Loucy (cell line): ENCODE measurements around the gene OLFM4.

Experiments
- H2AFZ ChIP-seq: fragments of 200-600 bp; sonication (generic); 2 replicates; pipeline ENCODE4 v1.6.0; 2016; ENCODE audit warnings: antibody characterized with exemption, mild to moderate bottlenecking, low read length, moderate library complexity
- H3F3A ChIP-seq: fragments of 200-600 bp; 2 replicates; pipeline ENCODE4 v1.6.0; 2016; ENCODE audit warnings: antibody characterized with exemption, low read depth, mild to moderate bottlenecking
- H3K27me3 ChIP-seq: fragments of 200-600 bp; sonication (generic); 2 replicates; pipeline ENCODE4 v1.6.1; 2014; ENCODE audit warnings: low read length, mild to moderate bottlenecking; ENCODE audit not compliant: insufficient read depth, poor library complexity, severe bottlenecking
- H3K36me3 ChIP-seq: fragments of 200-600 bp; sonication (generic); 2 replicates; pipeline ENCODE4 v1.6.1; 2016; ENCODE audit warnings: low read length; ENCODE audit not compliant: insufficient read depth
- H3K4me1 ChIP-seq: fragments of 200-600 bp; sonication (generic); 2 replicates; pipeline ENCODE4 v1.5.1; 2014; ENCODE audit warnings: low read length, mild to moderate bottlenecking; ENCODE audit not compliant: insufficient read depth, poor library complexity, severe bottlenecking
- H3K4me2 ChIP-seq: fragments of 200-600 bp; sonication (generic); 2 replicates; pipeline ENCODE4 v1.6.0; 2014; ENCODE audit warnings: antibody characterized with exemption, low read length, low read depth, mild to moderate bottlenecking; ENCODE audit not compliant: poor library complexity, severe bottlenecking
- H3K4me3 ChIP-seq: fragments of 200-600 bp; sonication (generic); 2 replicates; pipeline ENCODE4 v1.5.1; 2014; ENCODE audit warnings: low read length, mild to moderate bottlenecking, mixed read lengths; ENCODE audit not compliant: poor library complexity, severe bottlenecking
- H3K79me2 ChIP-seq: fragments of 200-600 bp; sonication (generic); 2 replicates; pipeline ENCODE4 v1.6.1; 2014; ENCODE audit warnings: low read length; ENCODE audit not compliant: insufficient read depth
- H3K9ac ChIP-seq: fragments of 200-600 bp; sonication (generic); 2 replicates; pipeline ENCODE4 v1.6.0; 2014; ENCODE audit warnings: mild to moderate bottlenecking, low read depth, low read length, moderate library complexity; ENCODE audit not compliant: poor library complexity, severe bottlenecking
- H3K9me2 ChIP-seq: fragments of 200-600 bp; sonication (generic); replicated peaks from 2 replicates; pipeline ENCODE4 v1.6.1; 2016; ENCODE audit warnings: low read depth, low read length, mixed read lengths
- H3K9me3 ChIP-seq: fragments of 200-600 bp; sonication (generic); 2 replicates; pipeline ENCODE4 v1.6.1; 2014; ENCODE audit warnings: mild to moderate bottlenecking, antibody characterized with exemption, low read length, low read depth; ENCODE audit not compliant: insufficient read depth
- H4K20me1 ChIP-seq: fragments of 200-600 bp; sonication (generic); 2 replicates; pipeline ENCODE4 v1.6.0; 2014; ENCODE audit warnings: antibody characterized with exemption, low read length, mild to moderate bottlenecking; ENCODE audit not compliant: insufficient read depth, poor library complexity, severe bottlenecking
- EZH2phosphoT487 ChIP-seq: fragments of 200-600 bp; IDR thresholded peaks from 2 replicates; pipeline ENCODE4 v1.6.1; 2018; ENCODE audit warnings: antibody characterized with exemption, mild to moderate bottlenecking, moderate library complexity, borderline replicate concordance
- TF ChIP-seq, protein P1 (sequence below): fragments of 200-600 bp; sonication (generic); conservative IDR thresholded peaks from 2 replicates; pipeline ENCODE4 v1.5.1; 2014; ENCODE audit warnings: mild to moderate bottlenecking, antibody characterized with exemption, low read length

The OLFM4 gene

DNA sequence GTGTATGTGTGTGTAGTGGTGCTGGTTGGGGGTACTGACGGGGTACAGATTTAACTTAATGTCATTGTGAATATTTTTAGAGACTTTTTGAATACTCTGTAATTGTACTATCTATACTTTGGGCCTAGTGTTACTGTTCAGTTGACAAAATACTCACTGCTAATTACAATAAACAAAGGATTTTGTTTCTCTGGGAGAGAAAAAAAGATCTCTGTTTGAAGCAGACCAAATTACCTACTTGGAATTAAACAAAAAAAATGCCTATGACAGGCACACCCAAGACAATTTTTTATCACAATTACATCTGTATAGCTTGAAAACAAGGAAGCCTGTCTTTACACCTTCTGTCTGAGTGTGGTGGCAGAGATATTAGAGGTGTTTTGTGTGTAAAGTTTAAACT is 45.1 kb downstream of the OLFM4 start:
- H3F3A ChIP-seq, result no peaks in the 10 kb centered on the region
- H3K4me1 ChIP-seq, result no peaks in the 10 kb centered on the region
- H3K4me3 ChIP-seq, result no peak overlapping the region
- no peak overlapping the region for H3K4me2 ChIP-seq
- H4K20me1 ChIP-seq, result no peaks in the 10 kb centered on the region
- H3K9ac ChIP-seq, result no peak overlapping the region
- no peaks in the 10 kb centered on the region for H3K36me3 ChIP-seq
- no peak overlapping the region for H2AFZ ChIP-seq
- H3K9me3 ChIP-seq, result no peaks in the 10 kb centered on the region
- no peaks in the 10 kb centered on the region for H3K79me2 ChIP-seq
- TF ChIP-seq, protein P1, sequence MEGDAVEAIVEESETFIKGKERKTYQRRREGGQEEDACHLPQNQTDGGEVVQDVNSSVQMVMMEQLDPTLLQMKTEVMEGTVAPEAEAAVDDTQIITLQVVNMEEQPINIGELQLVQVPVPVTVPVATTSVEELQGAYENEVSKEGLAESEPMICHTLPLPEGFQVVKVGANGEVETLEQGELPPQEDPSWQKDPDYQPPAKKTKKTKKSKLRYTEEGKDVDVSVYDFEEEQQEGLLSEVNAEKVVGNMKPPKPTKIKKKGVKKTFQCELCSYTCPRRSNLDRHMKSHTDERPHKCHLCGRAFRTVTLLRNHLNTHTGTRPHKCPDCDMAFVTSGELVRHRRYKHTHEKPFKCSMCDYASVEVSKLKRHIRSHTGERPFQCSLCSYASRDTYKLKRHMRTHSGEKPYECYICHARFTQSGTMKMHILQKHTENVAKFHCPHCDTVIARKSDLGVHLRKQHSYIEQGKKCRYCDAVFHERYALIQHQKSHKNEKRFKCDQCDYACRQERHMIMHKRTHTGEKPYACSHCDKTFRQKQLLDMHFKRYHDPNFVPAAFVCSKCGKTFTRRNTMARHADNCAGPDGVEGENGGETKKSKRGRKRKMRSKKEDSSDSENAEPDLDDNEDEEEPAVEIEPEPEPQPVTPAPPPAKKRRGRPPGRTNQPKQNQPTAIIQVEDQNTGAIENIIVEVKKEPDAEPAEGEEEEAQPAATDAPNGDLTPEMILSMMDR, result no peak
- TF ChIP-seq EZH2phosphoT487, result no peak
- no peaks in the 10 kb centered on the region for H3K27me3 ChIP-seq
- H3K9me2 ChIP-seq, result no peaks in the 10 kb centered on the region

DNA sequence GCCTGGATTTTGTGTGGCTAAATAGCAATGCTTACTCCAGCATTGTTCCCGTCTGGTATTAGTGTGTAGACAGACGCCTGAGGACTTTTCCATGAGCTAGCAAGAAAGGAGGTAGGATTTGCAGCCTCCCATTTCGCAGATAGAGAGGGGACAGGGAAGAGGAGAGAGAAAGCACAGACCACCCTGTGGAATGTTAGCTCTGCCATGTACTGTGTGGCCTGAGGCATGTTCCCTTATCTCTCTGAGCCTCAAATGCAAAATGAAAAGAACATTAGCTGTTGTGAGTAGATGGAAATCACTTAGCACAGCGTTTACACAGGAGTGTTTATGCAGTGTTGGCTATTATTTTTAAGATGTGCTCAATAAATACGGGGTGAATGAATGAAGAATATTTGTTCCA is 45.5 kb downstream of the OLFM4 start:
- H2AFZ ChIP-seq, result no peak overlapping the region
- no peaks in the 10 kb centered on the region for H3K9me3 ChIP-seq
- H3K36me3 ChIP-seq, result no peaks in the 10 kb centered on the region
- H3K79me2 ChIP-seq, result no peaks in the 10 kb centered on the region
- no peaks in the 10 kb centered on the region for H3K27me3 ChIP-seq
- no peak overlapping the region for H3K4me3 ChIP-seq
- no peak overlapping the region for H3K9ac ChIP-seq
- H3K4me1 ChIP-seq, result no peaks in the 10 kb centered on the region
- no peaks in the 10 kb centered on the region for H3K9me2 ChIP-seq
- TF ChIP-seq, protein P1, result no peak
- TF ChIP-seq EZH2phosphoT487, result no peak
- no peaks in the 10 kb centered on the region for H3F3A ChIP-seq
- no peak overlapping the region for H3K4me2 ChIP-seq
- H4K20me1 ChIP-seq, result no peaks in the 10 kb centered on the region

DNA sequence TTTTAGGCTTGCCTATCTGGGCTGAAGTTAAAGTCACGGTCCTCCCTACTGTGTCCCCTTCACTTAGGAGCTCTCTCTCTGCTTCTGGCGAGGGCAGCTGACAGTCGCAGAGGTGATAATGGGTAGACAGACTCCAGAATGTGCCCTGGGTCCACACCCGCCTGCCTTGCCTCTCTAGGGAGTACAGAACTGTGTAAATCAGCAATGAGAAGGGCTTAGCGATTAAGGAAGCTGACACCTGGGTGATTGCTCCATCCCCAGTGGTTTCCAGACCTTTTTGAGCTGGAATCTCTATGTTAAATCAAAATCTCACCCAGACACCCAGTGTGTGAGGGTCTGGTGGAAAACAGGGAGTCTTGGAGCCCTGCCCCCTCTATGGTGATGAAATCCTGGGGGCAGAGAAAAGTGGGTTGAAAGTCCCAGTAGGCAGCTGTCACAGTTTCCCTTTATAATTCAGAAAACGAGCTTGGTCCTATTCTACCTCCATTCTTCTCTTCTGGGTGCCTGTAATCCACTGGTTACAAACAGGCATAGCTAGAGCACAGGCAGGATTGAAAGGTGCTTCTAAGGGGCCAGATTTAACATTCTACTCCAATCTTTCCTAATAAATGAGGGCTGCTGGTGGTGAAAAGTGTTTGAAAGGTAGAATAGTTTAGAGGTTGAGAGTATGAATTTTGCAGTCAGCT is 46.9 kb downstream of the OLFM4 start:
- no peaks in the 10 kb centered on the region for H3K79me2 ChIP-seq
- no peaks in the 10 kb centered on the region for H3K9me2 ChIP-seq
- no peaks in the 10 kb centered on the region for H3K4me1 ChIP-seq
- TF ChIP-seq EZH2phosphoT487, result no peak
- TF ChIP-seq, protein P1, result no peak
- no peaks in the 10 kb centered on the region for H3K9me3 ChIP-seq
- no peaks in the 10 kb centered on the region for H3F3A ChIP-seq
- H3K36me3 ChIP-seq, result no peaks in the 10 kb centered on the region
- H3K4me3 ChIP-seq, result no peak overlapping the region
- H2AFZ ChIP-seq, result no peak overlapping the region
- no peak overlapping the region for H3K9ac ChIP-seq
- H3K27me3 ChIP-seq, result no peaks in the 10 kb centered on the region
- H4K20me1 ChIP-seq, result no peaks in the 10 kb centered on the region
- no peak overlapping the region for H3K4me2 ChIP-seq
